Measurements from ENCODE around the gene AZGP1.

GRCh38 chr7:100008525-100008924, 32.7 kb upstream of the AZGP1 start:
- TF ChIP-seq, protein P1, sequence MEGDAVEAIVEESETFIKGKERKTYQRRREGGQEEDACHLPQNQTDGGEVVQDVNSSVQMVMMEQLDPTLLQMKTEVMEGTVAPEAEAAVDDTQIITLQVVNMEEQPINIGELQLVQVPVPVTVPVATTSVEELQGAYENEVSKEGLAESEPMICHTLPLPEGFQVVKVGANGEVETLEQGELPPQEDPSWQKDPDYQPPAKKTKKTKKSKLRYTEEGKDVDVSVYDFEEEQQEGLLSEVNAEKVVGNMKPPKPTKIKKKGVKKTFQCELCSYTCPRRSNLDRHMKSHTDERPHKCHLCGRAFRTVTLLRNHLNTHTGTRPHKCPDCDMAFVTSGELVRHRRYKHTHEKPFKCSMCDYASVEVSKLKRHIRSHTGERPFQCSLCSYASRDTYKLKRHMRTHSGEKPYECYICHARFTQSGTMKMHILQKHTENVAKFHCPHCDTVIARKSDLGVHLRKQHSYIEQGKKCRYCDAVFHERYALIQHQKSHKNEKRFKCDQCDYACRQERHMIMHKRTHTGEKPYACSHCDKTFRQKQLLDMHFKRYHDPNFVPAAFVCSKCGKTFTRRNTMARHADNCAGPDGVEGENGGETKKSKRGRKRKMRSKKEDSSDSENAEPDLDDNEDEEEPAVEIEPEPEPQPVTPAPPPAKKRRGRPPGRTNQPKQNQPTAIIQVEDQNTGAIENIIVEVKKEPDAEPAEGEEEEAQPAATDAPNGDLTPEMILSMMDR (conservative IDR thresholded peaks at IDR 0.05 in 1 of 2, IDR thresholded peaks at IDR 0.05 in 1 of 2; ENCODE audit: extremely low read depth in 1 of 2, insufficient read depth in 1 of 2, low read depth in 1 of 2, low read length in 2 of 2): no peak
- no peak for TF ChIP-seq EZH2 (IDR thresholded peaks at IDR 0.05; ENCODE audit: borderline replicate concordance, low read length)

Data from mammary epithelial cell (primary cell).